K562 (cell line): Measurements from ENCODE around the gene AHCY. TPM values are rescaled to one million over a fixed set of nuclear protein-coding genes. Genes with fewer than 3 reads are reported as not detected.
A peak's percentile ranks its signal among the peaks of the same experiment; 100 is the strongest.

Source experiments
- ATAC-seq: fragments of 200-7000 bp; cut with Tn5 transposase; 3 replicates; pipeline ENCODE4 v1.9.1; 2020; ENCODE audit warnings: moderate library complexity
- BruUV-seq: library from RNA; stranded (reverse); fragments of 400-500 nt; replicated peaks from 2 replicates; lab custom pipeline; 2021; lab: Mats Ljungman, UMichigan
- CTCF ChIA-PET: fragments of 300-600 bp; formaldehyde crosslinking; extraction: SDS; loops from one replicate; lab custom pipeline; 2021; ENCODE audit warnings: low intra/inter-chr PET ratio; lab: Yijun Ruan, JAX
- POLR2A ChIA-PET: fragments of 300-600, 350-650 bp; sonication (Branson Sonifier 250); formaldehyde crosslinking; extraction: SDS; loops from one replicate; lab custom pipeline; 2021; ENCODE audit warnings: antibody characterized with exemption, inconsistent platforms; lab: Yijun Ruan, JAX
- DNase-seq, 4 experiments: peaks; one replicate each; pipeline versions ENCODE4 v3.0.0 to v3.0.0-alpha.2; 2011 to 2018; ENCODE audit warnings: low spot score in 3 of 4, mixed read lengths in 3 of 4; ENCODE audit errors: extremely low read depth in 1 of 4
- FAIRE-seq: peaks from 2 replicates; lab custom pipeline; 2011; peaks lifted over from hg19 to GRCh38; lab: Jason Lieb, UNC
- H2AFZ ChIP-seq: 2 replicates; pipeline ENCODE4 v1.6.0; 2011; ENCODE audit warnings: low read depth, low read length, control low read depth, inconsistent platforms
- H3K27ac ChIP-seq: fragments of 200-600 bp; 3 replicates; pipeline ENCODE4 v1.8.0; 2011; ENCODE audit warnings: low read depth, mild to moderate bottlenecking, control low read depth, inconsistent platforms, low read length, moderate library complexity, mixed read lengths; ENCODE audit errors: extremely low read depth
- H3K27me3 ChIP-seq, 2 experiments: fragments of 300-600 bp in 1 of 2; 2 replicates in 1 of 2; 3 replicates in 1 of 2; pipeline versions ENCODE4 v1.6.0 to v1.8.0; 2011; ENCODE audit warnings: inconsistent platforms in 2 of 2, low read length in 2 of 2, mild to moderate bottlenecking in 1 of 2, mixed read lengths in 1 of 2, moderate library complexity in 1 of 2; ENCODE audit not compliant: control insufficient read depth in 2 of 2, insufficient read depth in 2 of 2
- H3K36me3 ChIP-seq: fragments of 300-600 bp; 3 replicates; pipeline ENCODE4 v1.8.0; 2011; ENCODE audit warnings: mild to moderate bottlenecking, low read length, inconsistent platforms; ENCODE audit not compliant: control insufficient read depth, insufficient read depth
- H3K4me1 ChIP-seq, 2 experiments: fragments of 200-600 bp in 1 of 2; replicated peaks in 1 of 2; 2 replicates in 1 of 2; 3 replicates in 1 of 2; pipeline versions ENCODE4 v1.5.1 to v1.8.0; 2011; ENCODE audit warnings: inconsistent platforms in 2 of 2, low read length in 2 of 2, mild to moderate bottlenecking in 1 of 2, mixed read lengths in 1 of 2, moderate library complexity in 1 of 2; ENCODE audit not compliant: control insufficient read depth in 2 of 2, insufficient read depth in 2 of 2
- H3K4me2 ChIP-seq: 2 replicates; pipeline ENCODE4 v1.6.1; 2011; ENCODE audit warnings: low read length, control low read depth, inconsistent platforms, mixed read lengths; ENCODE audit not compliant: insufficient read depth
- H3K4me3 ChIP-seq: fragments of 200-600 bp; sonication (generic), shearing (Covaris generic); 2 replicates; pipeline ENCODE4 v1.5.1; 2016; ENCODE audit warnings: control low read depth, inconsistent platforms
- H3K79me2 ChIP-seq: fragments of 200-600 bp; 3 replicates; pipeline ENCODE4 v1.8.0; 2011; ENCODE audit warnings: low read length, inconsistent platforms; ENCODE audit not compliant: control insufficient read depth, insufficient read depth
- H3K9ac ChIP-seq, 2 experiments: 2 replicates each; pipeline versions ENCODE4 v1.6.0 to v1.6.1; 2011; ENCODE audit warnings: low read depth in 2 of 2, low read length in 2 of 2, control low read depth in 1 of 2, inconsistent platforms in 1 of 2, mild to moderate bottlenecking in 1 of 2, mixed read lengths in 1 of 2; ENCODE audit not compliant: insufficient read depth in 1 of 2
- H3K9me1 ChIP-seq: one replicate; pipeline ENCODE4 v1.6.0; 2011; ENCODE audit warnings: inconsistent platforms, mild to moderate bottlenecking, low read length, moderate library complexity; ENCODE audit not compliant: control insufficient read depth, insufficient read depth
- H3K9me3 ChIP-seq: replicated peaks from 2 replicates; pipeline ENCODE4 v1.5.1; 2011; ENCODE audit warnings: low read depth, low read length, inconsistent platforms; ENCODE audit not compliant: control insufficient read depth, insufficient read depth
- H4K20me1 ChIP-seq: replicated peaks from 2 replicates; pipeline ENCODE4 v1.6.1; 2011; ENCODE audit warnings: low read length, inconsistent platforms, mixed read lengths; ENCODE audit not compliant: control insufficient read depth, insufficient read depth
- CBX3 ChIP-seq, 2 experiments: IDR thresholded peaks; 1 replicate in 1 of 2; 2 replicates in 1 of 2; pipeline ENCODE4 v1.6.1; 2012; ENCODE audit warnings: inconsistent platforms in 2 of 2, low read length in 2 of 2, borderline replicate concordance in 1 of 2, control low read depth in 1 of 2
- KAT7 ChIP-seq: sonication (generic); formaldehyde crosslinking; IDR thresholded peaks from 2 replicates; pipeline ENCODE4 v1.8.0; 2022; ENCODE audit warnings: missing genetic modification reagents, mild to moderate bottlenecking, borderline replicate concordance
- LCOR ChIP-seq: sonication (generic); formaldehyde crosslinking; IDR thresholded peaks from 2 replicates; pipeline ENCODE4 v1.8.0; 2022; ENCODE audit warnings: mild to moderate bottlenecking, missing genetic modification reagents
- NR2C2 ChIP-seq, 2 experiments: fragments of 200-800 bp in 1 of 2; sonication (Bioruptor generic) in 1 of 2; sonication (generic) in 1 of 2; formaldehyde crosslinking in 1 of 2; IDR thresholded peaks; 2 replicates each; pipeline versions ENCODE4 v1.6.1 to v1.8.0; 2016 to 2022; ENCODE audit warnings: mild to moderate bottlenecking in 1 of 2, missing compliant biosample characterization in 1 of 2, missing genetic modification characterization in 1 of 2, missing genetic modification reagents in 1 of 2
- PATZ1 ChIP-seq: fragments of 250-450 bp; sonication (Bioruptor Pico); IDR thresholded peaks from 2 replicates; pipeline ENCODE4 v1.5.0; 2020; ENCODE audit warnings: mild to moderate bottlenecking, borderline replicate concordance
- PHF20 ChIP-seq: fragments of 450-650 bp; IDR thresholded peaks from 2 replicates; pipeline ENCODE4 v1.6.1; 2018; ENCODE audit not compliant: partially characterized antibody
- POLR2H ChIP-seq: IDR thresholded peaks from 2 replicates; pipeline ENCODE4 v1.6.1; 2016; ENCODE audit warnings: missing genetic modification characterization, low read depth, mild to moderate bottlenecking, control low read depth, missing compliant biosample characterization, moderate library complexity
- PRMT5 ChIP-seq: sonication (generic); formaldehyde crosslinking; IDR thresholded peaks from 2 replicates; pipeline ENCODE4 v1.5.0; 2020; ENCODE audit warnings: missing genetic modification reagents
- ZNF766 ChIP-seq: fragments of 200-800 bp; sonication (Bioruptor generic); conservative IDR thresholded peaks from 2 replicates; pipeline ENCODE4 v1.6.1; 2016; ENCODE audit warnings: missing genetic modification characterization, missing compliant biosample characterization
- WGBS: fragments of 100-300 bp; shearing (Covaris generic); methylation state at CpG from one replicate; pipeline ENCODE4 v1.1.6; 2016; ENCODE audit warnings: low coverage, mixed read lengths; ENCODE audit not compliant: insufficient coverage; ENCODE audit errors: missing lambda C conversion rate; 5-methylcytosine and 5-hydroxymethylcytosine counted together
- in situ Hi-C: fragments of 300-500 bp; cut with MboI; formaldehyde crosslinking; loops from 4 replicates; pipeline ENCODE4 v1.15.0; 2018; ENCODE audit warnings: inconsistent platforms, mixed read lengths
- intact Hi-C: fragments of 100-400 bp; cut with micrococcal nuclease; formaldehyde crosslinking; loops from 2 replicates; pipeline ENCODE4 v1.14.2; 2022
- polyA plus RNA-seq, 8 experiments: library from polyadenylated mRNA; depleted of rRNA in 4 of 8; stranded (reverse) in 5 of 8; unstranded in 3 of 8; fragments of >200 nt; fragmentation: Nextera tagmentation in 2 of 8; fragmentation: Illumina TruSeq in 1 of 8; extraction: Ambion mirVana in 2 of 8; extraction: Trizol in 1 of 8; gene quantifications; 2 replicates each; pipeline versions ENCODE4 v1.2.1 to v1.2.3, GENCODE V29; 2011 to 2014; ENCODE audit warnings: inconsistent platforms in 1 of 8, missing spikeins in 1 of 8
- total RNA-seq, 7 experiments: library from RNA; depleted of rRNA in 6 of 7; stranded (reverse); fragments of >200 nt in 6 of 7; fragmentation: Illumina TruSeq in 2 of 7; extraction: Trizol in 2 of 7; gene quantifications; 2 replicates each; pipeline versions ENCODE4 v1.2.1 to v1.2.3, GENCODE V29; 2011 to 2021; ENCODE audit warnings: low replicate concordance in 1 of 7

Gene AHCY
- total and polyA plus RNA-seq, 9 of the 15 experiments (the other 6 are each of a cell fraction or from before 2014, with no cell fraction given): 82.5 to 269 (median 190) TPM

- TF ChIP-seq PATZ1: no peak
- no peak for TF ChIP-seq KAT7
- peak; percentile 86 for TF ChIP-seq ZNF766 (CRISPR knock-in tag)
These were observed 46.9 kb upstream of the AHCY start (continued) for GRCh38 chr20:34350095-34350494.

GRCh38 chr20:34347571-34347970 is 44.4 kb upstream of the AHCY start:
- no TSS peak for BruUV-seq
- no peak overlapping the region for H3K27ac ChIP-seq
- TF ChIP-seq PHF20: no peak
- TF ChIP-seq POLR2H (tag): no peak
- TF ChIP-seq PRMT5 (CRISPR knock-in tag): no peak
- TF ChIP-seq LCOR (CRISPR knock-in tag): no peak
- no peak for TF ChIP-seq CBX3 (IDR thresholded peaks at IDR 0.05; ENCODE audit: borderline replicate concordance in 1 of 2, low read length in 2 of 2)
- no peak for TF ChIP-seq NR2C2 (CRISPR knock-in tag; IDR thresholded peaks at IDR 0.05)
- no peak for TF ChIP-seq NR2C2 (tag; IDR thresholded peaks at IDR 0.05)
- TF ChIP-seq, all 486 proteins: peak for 0
- Histone ChIP-seq H3K27me3 (no peaks in the 10 kb centered on the region), H3K9me1 (no peaks in the 10 kb centered on the region), H3K4me1 (peaks cover 0 to 8% of the 10 kb centered on the region in 2 experiments; a peak in 3 of 5 replicates), H3K4me2 (no peak overlapping the region), H3K9ac (no peak overlapping the region), H3K36me3 (no peaks in the 10 kb centered on the region), H4K20me1 (no peaks in the 10 kb centered on the region), H3K4me3 (no peak overlapping the region), H2AFZ (no peak overlapping the region), H3K9me3 (no peaks in the 10 kb centered on the region), H3K79me2 (no peaks in the 10 kb centered on the region)
- 43% methylated on average over 4 of the region's 4 CpGs for WGBS
- in situ Hi-C loops (no loop called here), intact Hi-C loops (no loop called here)
- FAIRE-seq (no peak), DNase-seq (no peak), ATAC-seq (no peak)
- POLR2A ChIA-PET: interaction anchor here (1.4 kb wide), 1 partner anchor 9 kb away, joined by 3 read pairs; no protein-coding TSS in a partner anchor
- CTCF ChIA-PET: no interaction called here
